HEK293T (cell line): ENCODE results near the gene SORCS3.

Experiments
- ARNT ChIP-seq: fragments of 450-650 bp; IDR thresholded peaks from 2 replicates; pipeline ENCODE4 v1.6.1; 2017; ENCODE audit warnings: mild to moderate bottlenecking
- FOXK2 ChIP-seq: fragments of 450-650 bp; IDR thresholded peaks from 2 replicates; pipeline ENCODE4 v1.6.1; 2016; ENCODE audit warnings: mild to moderate bottlenecking
- FOXM1 ChIP-seq: fragments of 450-650 bp; IDR thresholded peaks from 2 replicates; pipeline ENCODE4 v1.6.1; 2017; ENCODE audit warnings: mild to moderate bottlenecking, borderline replicate concordance
- LEF1 ChIP-seq: fragments of 450-650 bp; IDR thresholded peaks from 2 replicates; pipeline ENCODE4 v1.6.1; 2017; ENCODE audit warnings: mild to moderate bottlenecking, borderline replicate concordance
- SP1 ChIP-seq: fragments of 450-650 bp; IDR thresholded peaks from 2 replicates; pipeline ENCODE4 v1.6.1; 2017
- SUZ12 ChIP-seq: fragments of 450-650 bp; IDR thresholded peaks from 2 replicates; pipeline ENCODE4 v1.6.1; 2016; ENCODE audit warnings: mild to moderate bottlenecking
- TARDBP ChIP-seq: fragments of 450-650 bp; IDR thresholded peaks from 2 replicates; pipeline ENCODE4 v1.6.1; 2016
- ZNF384 ChIP-seq: fragments of 450-650 bp; IDR thresholded peaks from 2 replicates; pipeline ENCODE4 v1.6.1; 2016

- TF ChIP-seq FOXK2 (no peak), ARNT (no peak), SP1 (no peak), SUZ12 (no peak), ZNF384 (no peak), LEF1 (no peak), FOXM1 (no peak), TARDBP (no peak)
Measured at GRCh38 chr10:105121743-105122142, 480.7 kb downstream of the SORCS3 start.
